Neural progenitor cell (in vitro differentiated cells): ENCODE data around the gene PTCH1. TPM values are rescaled to one million over a fixed set of nuclear protein-coding genes. Genes with fewer than 3 reads are reported as not detected.
A peak's percentile ranks its signal among the peaks of the same experiment; 100 is the strongest.

Experiments used
- DNase-seq: peaks from one replicate; pipeline ENCODE4 v3.0.0-alpha.2; 2016; ENCODE audit warnings: low spot score
- H2AFZ ChIP-seq: fragments of 200-600 bp; sonication (generic); replicated peaks from 2 replicates; pipeline ENCODE4 v1.6.1; 2016; ENCODE audit warnings: antibody characterized with exemption
- H3F3A ChIP-seq: fragments of 200-600 bp; sonication (generic); 2 replicates; pipeline ENCODE4 v1.6.1; 2016; ENCODE audit warnings: antibody characterized with exemption, low read depth
- H3K27ac ChIP-seq: fragments of 200-600 bp; sonication (generic); 2 replicates; pipeline ENCODE4 v1.5.1; 2016; ENCODE audit warnings: mild to moderate bottlenecking
- H3K27me3 ChIP-seq: fragments of 200-600 bp; sonication (generic); 2 replicates; pipeline ENCODE4 v1.6.1; 2016; ENCODE audit warnings: mild to moderate bottlenecking, moderate library complexity
- H3K36me3 ChIP-seq: fragments of 200-600 bp; sonication (generic); 2 replicates; pipeline ENCODE4 v1.5.1; 2016
- H3K4me1 ChIP-seq: fragments of 200-600 bp; sonication (generic); 2 replicates; pipeline ENCODE4 v1.6.1; 2016; ENCODE audit warnings: mixed run types
- H3K4me2 ChIP-seq: fragments of 200-600 bp; sonication (generic); 2 replicates; pipeline ENCODE4 v1.6.1; 2016
- H3K4me3 ChIP-seq: fragments of 200-600 bp; sonication (generic); 2 replicates; pipeline ENCODE4 v1.5.1; 2016
- H3K79me2 ChIP-seq: fragments of 200-600 bp; sonication (generic); 2 replicates; pipeline ENCODE4 v1.6.1; 2016; ENCODE audit warnings: low read depth
- H3K9ac ChIP-seq: fragments of 200-600 bp; sonication (generic); 2 replicates; pipeline ENCODE4 v1.6.1; 2016
- H3K9me3 ChIP-seq: fragments of 200-600 bp; sonication (generic); 2 replicates; pipeline ENCODE4 v1.5.1; 2016; ENCODE audit warnings: low read depth
- H4K20me1 ChIP-seq: fragments of 200-600 bp; sonication (generic); 2 replicates; pipeline ENCODE4 v1.6.1; 2016; ENCODE audit warnings: low read depth
- H3K27ac Mint-ChIP-seq: 3 replicates; pipeline ENCODE4 v1.8.0; 2021; ENCODE audit warnings: mixed read lengths
- H3K27me3 Mint-ChIP-seq: 2 replicates; pipeline ENCODE4 v1.8.0; 2022; ENCODE audit warnings: low read depth, mild to moderate bottlenecking, inconsistent platforms, moderate library complexity, mixed read lengths; ENCODE audit not compliant: insufficient read depth
- H3K36me3 Mint-ChIP-seq: 3 replicates; pipeline ENCODE4 v1.8.0; 2021; ENCODE audit warnings: mixed read lengths
- H3K4me1 Mint-ChIP-seq: 3 replicates; pipeline ENCODE4 v1.8.0; 2021; ENCODE audit warnings: mixed read lengths
- H3K4me3 Mint-ChIP-seq: 3 replicates; pipeline ENCODE4 v1.8.0; 2021; ENCODE audit warnings: mild to moderate bottlenecking, moderate library complexity, mixed read lengths
- H3K9me3 Mint-ChIP-seq: 3 replicates; pipeline ENCODE4 v1.8.0; 2020; ENCODE audit warnings: mixed read lengths
- EZH2 ChIP-seq: fragments of 200-600 bp; sonication (generic); IDR thresholded peaks from 2 replicates; pipeline ENCODE4 v1.6.1; 2017; ENCODE audit warnings: antibody characterized with exemption, mild to moderate bottlenecking, moderate library complexity
- EZH2phosphoT487 ChIP-seq: fragments of 200-600 bp; sonication (generic); IDR thresholded peaks from 2 replicates; pipeline ENCODE4 v1.6.1; 2017; ENCODE audit warnings: antibody characterized with exemption
- total RNA-seq: library from RNA; depleted of rRNA; stranded (reverse); fragments of >200 nt; gene quantifications from 2 replicates; pipeline ENCODE4 v1.2.3, GENCODE V29; 2015; ENCODE audit warnings: low replicate concordance
- TF ChIP-seq, protein P1 (sequence below): fragments of 200-600 bp; sonication (generic); IDR thresholded peaks from 2 replicates; pipeline ENCODE4 v1.5.1; 2017; ENCODE audit warnings: antibody characterized with exemption, mild to moderate bottlenecking

PTCH1 gene
- total RNA-seq, 1 donor from 2014 or later = 23.0 TPM

DNA sequence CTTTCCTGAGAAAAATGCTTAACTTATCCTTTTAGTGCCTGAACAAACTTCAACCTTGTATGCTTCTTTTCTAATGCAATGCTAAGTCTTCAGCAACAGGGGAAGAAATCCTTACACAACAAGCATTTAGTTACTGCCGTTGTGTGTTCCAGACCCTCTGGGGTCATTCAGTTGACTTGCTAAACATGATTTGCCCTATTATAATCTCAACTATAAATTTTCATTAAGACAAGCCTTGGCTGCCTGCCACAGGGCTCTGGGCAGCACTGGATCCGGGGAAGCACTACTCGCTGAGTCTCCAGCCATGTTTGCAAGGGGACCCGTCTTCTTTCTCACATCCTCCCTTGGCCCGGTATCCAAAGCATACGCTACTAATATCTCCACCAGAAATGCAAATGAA lies 58.1 kb downstream of the PTCH1 start:
- Histone ChIP-seq H3K9me3 (no peaks in the 10 kb centered on the region), H3K4me3 (no peak overlapping the region), H3K27me3 (no peaks in the 10 kb centered on the region), H4K20me1 (peaks cover 26% of the 10 kb centered on the region), H3K4me2 (no peak overlapping the region), H3K9ac (no peak overlapping the region), H3K27ac (no peak overlapping the region), H3K79me2 (no peaks in the 10 kb centered on the region), H2AFZ (no peak overlapping the region), H3K4me1 (peaks cover 18% of the 10 kb centered on the region), H3F3A (peaks cover 13% of the 10 kb centered on the region), H3K36me3 (peaks cover 4% of the 10 kb centered on the region)
- no peaks in the 10 kb centered on the region for H3K9me3 Mint-ChIP-seq
- H3K4me1 Mint-ChIP-seq = peaks cover 46% of the 10 kb centered on the region
- H3K27ac Mint-ChIP-seq = no peak overlapping the region
- no peak overlapping the region for H3K4me3 Mint-ChIP-seq
- peaks cover 64% of the 10 kb centered on the region for H3K36me3 Mint-ChIP-seq
- H3K27me3 Mint-ChIP-seq = peaks cover 2% of the 10 kb centered on the region
- TF ChIP-seq EZH2 (no peak), EZH2phosphoT487 (no peak)
- TF ChIP-seq, protein P1, sequence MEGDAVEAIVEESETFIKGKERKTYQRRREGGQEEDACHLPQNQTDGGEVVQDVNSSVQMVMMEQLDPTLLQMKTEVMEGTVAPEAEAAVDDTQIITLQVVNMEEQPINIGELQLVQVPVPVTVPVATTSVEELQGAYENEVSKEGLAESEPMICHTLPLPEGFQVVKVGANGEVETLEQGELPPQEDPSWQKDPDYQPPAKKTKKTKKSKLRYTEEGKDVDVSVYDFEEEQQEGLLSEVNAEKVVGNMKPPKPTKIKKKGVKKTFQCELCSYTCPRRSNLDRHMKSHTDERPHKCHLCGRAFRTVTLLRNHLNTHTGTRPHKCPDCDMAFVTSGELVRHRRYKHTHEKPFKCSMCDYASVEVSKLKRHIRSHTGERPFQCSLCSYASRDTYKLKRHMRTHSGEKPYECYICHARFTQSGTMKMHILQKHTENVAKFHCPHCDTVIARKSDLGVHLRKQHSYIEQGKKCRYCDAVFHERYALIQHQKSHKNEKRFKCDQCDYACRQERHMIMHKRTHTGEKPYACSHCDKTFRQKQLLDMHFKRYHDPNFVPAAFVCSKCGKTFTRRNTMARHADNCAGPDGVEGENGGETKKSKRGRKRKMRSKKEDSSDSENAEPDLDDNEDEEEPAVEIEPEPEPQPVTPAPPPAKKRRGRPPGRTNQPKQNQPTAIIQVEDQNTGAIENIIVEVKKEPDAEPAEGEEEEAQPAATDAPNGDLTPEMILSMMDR = no peak
- no peak for DNase-seq

DNA sequence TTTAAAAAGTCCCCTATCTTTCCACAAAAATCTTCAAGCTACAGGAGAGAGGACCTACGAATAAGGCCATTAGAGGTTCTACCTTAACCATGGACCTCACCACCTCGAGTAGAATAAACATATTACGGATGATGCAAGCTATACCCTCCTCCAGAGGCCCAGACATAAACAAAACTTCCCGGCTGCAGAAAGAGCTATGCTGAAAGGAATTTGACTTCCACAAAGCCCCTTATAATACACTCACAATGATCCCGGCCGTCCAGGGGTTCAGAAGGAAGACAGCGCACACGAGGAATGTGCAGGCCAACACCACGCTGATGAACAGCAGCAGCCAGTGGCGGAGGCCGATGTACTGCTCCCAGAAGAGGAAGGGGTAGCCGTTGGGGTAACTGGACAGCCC lies 59.0 kb downstream of the PTCH1 start:
- no peaks in the 10 kb centered on the region for H3K9me3 Mint-ChIP-seq
- Histone ChIP-seq H3F3A (peaks cover 5% of the 10 kb centered on the region), H3K36me3 (peaks cover 4% of the 10 kb centered on the region), H4K20me1 (peaks cover 17% of the 10 kb centered on the region), H3K27ac (no peak overlapping the region), H3K9ac (no peak overlapping the region), H3K79me2 (no peaks in the 10 kb centered on the region), H3K4me3 (no peak overlapping the region), H3K27me3 (no peaks in the 10 kb centered on the region), H2AFZ (no peak overlapping the region), H3K4me2 (no peak overlapping the region), H3K9me3 (no peaks in the 10 kb centered on the region), H3K4me1 (peaks cover 15% of the 10 kb centered on the region)
- H3K36me3 Mint-ChIP-seq = peaks cover 71% of the 10 kb centered on the region
- TF ChIP-seq, protein P1 = no peak
- TF ChIP-seq EZH2phosphoT487 (no peak), EZH2 (no peak)
- peaks cover 2% of the 10 kb centered on the region for H3K27me3 Mint-ChIP-seq
- DNase-seq = peak; percentile 46
- H3K4me1 Mint-ChIP-seq = peaks cover 43% of the 10 kb centered on the region
- H3K4me3 Mint-ChIP-seq = peak overlapping the region; percentile 23
- peak overlapping the region; percentile 26 for H3K27ac Mint-ChIP-seq

DNA sequence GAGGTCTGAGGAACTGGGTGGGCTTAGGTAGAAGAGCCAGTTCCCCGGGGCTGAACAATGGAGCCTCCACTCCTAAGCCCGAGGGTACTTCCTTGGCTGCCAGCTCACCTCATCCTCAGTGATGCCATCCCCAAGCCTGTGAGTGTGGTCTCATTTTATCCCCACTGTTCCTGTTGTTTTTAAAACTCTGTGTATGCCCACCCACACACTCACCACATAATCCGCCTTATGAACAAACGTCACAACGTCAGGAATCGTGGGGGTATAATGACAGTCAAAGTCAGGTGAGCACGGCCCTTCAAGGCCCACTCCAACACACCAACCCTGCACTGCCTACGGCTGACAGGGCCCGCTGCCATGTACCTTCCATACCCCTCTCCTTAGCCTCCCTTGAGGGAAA lies 61.1 kb downstream of the PTCH1 start:
- Histone ChIP-seq H3K79me2 (no peaks in the 10 kb centered on the region), H3K9ac (no peak overlapping the region), H3K4me1 (peaks cover 27% of the 10 kb centered on the region), H3K9me3 (no peaks in the 10 kb centered on the region), H3K27me3 (no peaks in the 10 kb centered on the region), H4K20me1 (peaks cover 20% of the 10 kb centered on the region), H3K27ac (no peak overlapping the region), H3K36me3 (peaks cover 4% of the 10 kb centered on the region), H2AFZ (no peak overlapping the region), H3F3A (peaks cover 13% of the 10 kb centered on the region), H3K4me3 (no peak overlapping the region), H3K4me2 (no peak overlapping the region)
- H3K36me3 Mint-ChIP-seq = peaks cover 75% of the 10 kb centered on the region
- no peaks in the 10 kb centered on the region for H3K9me3 Mint-ChIP-seq
- peaks cover 44% of the 10 kb centered on the region for H3K4me1 Mint-ChIP-seq
- TF ChIP-seq EZH2 (no peak), EZH2phosphoT487 (no peak)
- no peak overlapping the region for H3K4me3 Mint-ChIP-seq
- peaks cover 4% of the 10 kb centered on the region for H3K27me3 Mint-ChIP-seq
- no peak overlapping the region for H3K27ac Mint-ChIP-seq
- DNase-seq = no peak

DNA sequence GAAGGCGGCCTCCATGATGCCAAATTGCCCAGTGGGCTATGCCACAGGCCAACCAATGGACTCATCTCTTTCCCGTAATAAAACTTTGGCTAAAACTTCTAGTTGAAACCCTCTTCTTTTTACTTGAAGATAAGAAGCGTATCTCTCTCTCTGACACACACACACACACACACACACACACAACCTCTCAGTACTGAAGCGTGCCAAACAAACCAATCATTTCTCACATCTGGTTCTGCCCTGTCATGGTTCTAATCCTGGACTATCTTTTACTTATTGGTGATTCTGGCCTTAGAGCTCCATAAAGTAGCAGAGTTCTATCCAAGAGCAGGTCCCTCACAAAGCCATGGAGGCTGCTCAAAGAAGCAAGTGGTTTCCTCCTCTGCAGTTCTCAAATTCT lies 64.6 kb downstream of the PTCH1 start:
- no peak overlapping the region for H3K9ac ChIP-seq
- H3K27me3 ChIP-seq = no peaks in the 10 kb centered on the region
- no peaks in the 10 kb centered on the region for H3K79me2 ChIP-seq
- Mint-ChIP-seq H3K4me3 (no peak overlapping the region), H3K36me3 (peaks cover 70% of the 10 kb centered on the region), H3K9me3 (no peaks in the 10 kb centered on the region), H3K27ac (peak overlapping the region; percentile 55), H3K27me3 (peaks cover 4% of the 10 kb centered on the region), H3K4me1 (peaks cover 61% of the 10 kb centered on the region)
- H3K9me3 ChIP-seq = no peaks in the 10 kb centered on the region
- H3K4me3 ChIP-seq = no peak overlapping the region
- no peaks in the 10 kb centered on the region for H3K36me3 ChIP-seq
- peaks cover 60% of the 10 kb centered on the region for H3K4me1 ChIP-seq
- no peak overlapping the region for H2AFZ ChIP-seq
- peak overlapping the region; percentile 79 for H3K4me2 ChIP-seq
- peaks cover 41% of the 10 kb centered on the region for H4K20me1 ChIP-seq
- DNase-seq = no peak
- peaks cover 46% of the 10 kb centered on the region for H3F3A ChIP-seq
- no peak overlapping the region for H3K27ac ChIP-seq
- no peak for TF ChIP-seq EZH2
- TF ChIP-seq, protein P1 = no peak
- no peak for TF ChIP-seq EZH2phosphoT487
